ENCODE data around the gene ACTN1.

Gene ACTN1

GRCh38 chr14:69002069-69002468 lies 23.0 kb upstream of the ACTN1 start (continued):
- no peak for TF ChIP-seq ELK4 (IDR thresholded peaks at IDR 0.05; ENCODE audit: borderline replicate concordance, low read depth, low read length)
- TF ChIP-seq YY2 (tag by site-specific recombination; IDR thresholded peaks at IDR 0.05): no peak
- TF ChIP-seq PRDM2 (tag by site-specific recombination; IDR thresholded peaks at IDR 0.05; ENCODE audit: borderline replicate concordance): no peak
- no peak for TF ChIP-seq KLF8 (tag by site-specific recombination; IDR thresholded peaks at IDR 0.05)
- TF ChIP-seq ZNF274 (IDR thresholded peaks at IDR 0.05; ENCODE audit: low read length): no peak
- no peak for TF ChIP-seq ZNF274 (tag by site-specific recombination; IDR thresholded peaks at IDR 0.05; ENCODE audit: borderline replicate concordance)

- CTCF ChIA-PET: interaction anchor here (1.0 to 1.5 kb wide), 4 partner anchors 13 to 128 kb away, joined by 3 to 5 read pairs (median 4); no protein-coding TSS in a partner anchor
- POLR2A ChIA-PET: no interaction called here
Observed at GRCh38 chr14:69001375-69001774, 22.3 kb upstream of the ACTN1 start.

More at GRCh38 chr14:69001375-69001774, 22.3 kb upstream of the ACTN1 start:
- H3K27ac ChIP-seq (ENCODE audit: extremely low read depth, low read depth, low read length): no peak overlapping the region
- no peaks in the 10 kb centered on the region for H3K4me1 ChIP-seq (ENCODE audit: control insufficient read depth, insufficient read depth, low read length)
- TF ChIP-seq ZBTB49 (tag by site-specific recombination; IDR thresholded peaks at IDR 0.05; ENCODE audit: low read depth): no peak
- no peak for TF ChIP-seq ZNF23 (tag by site-specific recombination; IDR thresholded peaks at IDR 0.05; ENCODE audit: borderline replicate concordance)
- no peak for TF ChIP-seq YY2 (tag by site-specific recombination; IDR thresholded peaks at IDR 0.05)
- TF ChIP-seq SP2 (tag by site-specific recombination; IDR thresholded peaks at IDR 0.05): no peak
- no peak for TF ChIP-seq REPIN1 (tag by site-specific recombination; IDR thresholded peaks at IDR 0.05; ENCODE audit: low read depth)
- TF ChIP-seq GLIS1 (tag by site-specific recombination; IDR thresholded peaks at IDR 0.05): no peak
- no peak for TF ChIP-seq KLF17 (tag by site-specific recombination; IDR thresholded peaks at IDR 0.05)
- TF ChIP-seq ZIC2 (tag by site-specific recombination; IDR thresholded peaks at IDR 0.05): no peak
- TF ChIP-seq ZNF704 (tag by site-specific recombination; IDR thresholded peaks at IDR 0.05): no peak
- no peak overlapping the region for H3K4me3 ChIP-seq (ENCODE audit: low read depth, low read length)
- H3K9me3 ChIP-seq (ENCODE audit: control insufficient read depth, insufficient read depth, low read depth, low read length): no peaks in the 10 kb centered on the region
- H3K36me3 ChIP-seq (ENCODE audit: control insufficient read depth in 2 of 2, insufficient read depth in 1 of 2, low read length in 2 of 2): no peaks in the 10 kb centered on the region
